Thymus (tissue), 14 donors: ENCODE results near the gene TEX13A. TPM values are rescaled to one million over a fixed set of nuclear protein-coding genes. Genes with fewer than 3 reads are reported as not detected.

Experiments
- DNase-seq, 9 donors: peaks; one replicate each; pipeline ENCODE4 v3.0.0-alpha.2; 2013; ENCODE audit warnings: low spot score in 9 of 9, low read depth in 6 of 9, missing footprints in 1 of 9
- H3K27ac ChIP-seq, 2 donors: one replicate each; pipeline ENCODE4 v1.5.1; 2013; ENCODE audit warnings: control low read depth in 1 of 2, low read depth in 1 of 2, low read length in 1 of 2, mild to moderate bottlenecking in 1 of 2, moderate library complexity in 1 of 2
- H3K27me3 ChIP-seq, 2 donors: one replicate each; pipeline ENCODE4 v1.5.1; 2013; ENCODE audit warnings: low read length in 1 of 2; ENCODE audit not compliant: control insufficient read depth in 2 of 2, insufficient read depth in 1 of 2
- H3K36me3 ChIP-seq, 2 donors: one replicate each; pipeline ENCODE4 v1.5.1; 2013; ENCODE audit warnings: low read length in 1 of 2, mild to moderate bottlenecking in 1 of 2, moderate library complexity in 1 of 2; ENCODE audit not compliant: control insufficient read depth in 2 of 2, insufficient read depth in 2 of 2
- H3K4me1 ChIP-seq, 2 donors: one replicate each; pipeline ENCODE4 v1.5.1; 2013; ENCODE audit warnings: low read length in 2 of 2; ENCODE audit not compliant: control insufficient read depth in 2 of 2, insufficient read depth in 2 of 2
- H3K4me3 ChIP-seq, 2 donors: one replicate each; pipeline ENCODE4 v1.5.1; 2013; ENCODE audit warnings: low read length in 2 of 2, control low read depth in 1 of 2, mild to moderate bottlenecking in 1 of 2
- H3K9me3 ChIP-seq, 2 donors: one replicate each; pipeline ENCODE4 v1.5.1; 2013; ENCODE audit warnings: low read length in 1 of 2, mild to moderate bottlenecking in 1 of 2; ENCODE audit not compliant: control insufficient read depth in 2 of 2, insufficient read depth in 1 of 2
- WGBS: extraction: QIAGEN DNeasy Blood & Tissue Kit; methylation state at CpG from one replicate; pipeline ENCODE4 v1.1.7; 2013; 5-methylcytosine and 5-hydroxymethylcytosine counted together
- long read RNA-seq, 10 donors: transcript quantifications; one replicate each; lab custom pipeline, GENCODE V29; 2026
- polyA plus RNA-seq: library from polyadenylated mRNA; stranded (reverse); fragments of 200-250 nt; gene quantifications from one replicate; pipeline ENCODE4 v1.2.3, GENCODE V29; 2013
- total RNA-seq: library from RNA; stranded (reverse); fragments of 120-200 nt; gene quantifications from one replicate; pipeline ENCODE4 v1.2.4, GENCODE V29; 2013
- donor health status: healthy.

TEX13A gene, protein sequence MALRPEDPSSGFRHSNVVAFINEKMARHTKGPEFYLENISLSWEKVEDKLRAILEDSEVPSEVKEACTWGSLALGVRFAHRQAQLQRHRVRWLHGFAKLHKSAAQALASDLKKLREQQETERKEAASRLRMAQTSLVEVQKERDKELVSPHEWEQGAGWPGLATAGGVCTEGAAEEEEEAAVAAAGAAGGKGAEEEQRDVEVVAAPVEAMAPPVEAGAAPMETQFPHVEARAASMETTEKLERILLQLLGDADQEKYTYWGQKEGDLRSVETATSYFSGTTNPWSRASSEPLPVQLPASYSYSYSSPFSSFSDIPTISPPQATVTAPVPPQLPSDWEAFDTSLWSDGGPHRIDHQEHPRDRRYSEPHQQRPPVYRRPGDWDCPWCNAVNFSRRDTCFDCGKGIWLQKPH
- total RNA-seq (not detected), polyA plus RNA-seq (not detected)
- long read RNA-seq, donor 1, result 0 reads
- long read RNA-seq, donor 2, result 0 reads
- long read RNA-seq, donor 3, result 0 reads
- long read RNA-seq, donor 4, result 0 reads
- long read RNA-seq, donor 5, result 0 reads
- long read RNA-seq, donor 6, result 0 reads
- long read RNA-seq, donor 7, result 0 reads
- long read RNA-seq, donor 8, result 0 reads
- long read RNA-seq, donor 9, result 0 reads
- long read RNA-seq, donor 10, result 0 reads

DNA sequence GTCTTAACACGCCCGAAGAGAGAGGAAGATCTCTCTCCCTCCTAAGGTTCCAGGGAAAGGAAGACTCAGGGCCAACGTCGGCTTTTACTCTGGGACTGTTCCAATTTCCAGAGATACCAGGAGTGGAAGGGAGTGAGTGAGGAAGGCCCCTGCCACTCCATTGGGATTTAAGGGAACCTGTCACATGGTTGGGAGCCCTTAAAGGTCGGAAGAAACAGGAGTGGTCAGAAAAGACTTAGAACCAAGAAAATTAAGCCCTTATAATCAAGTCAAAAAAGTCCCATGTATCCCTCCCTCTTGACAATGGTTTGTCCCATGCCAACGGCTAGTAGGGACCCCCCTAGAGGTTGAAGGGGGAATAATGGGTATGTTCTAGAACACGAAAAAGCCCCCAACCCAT, at the start of gene TEX13A:
Gene TEX13A (minus strand): TSS at position 59 of the 400 bp plus-strand sequence. CDS start 297 bp downstream, outside the sequence.
- H3K36me3 ChIP-seq, result no peaks in the 10 kb centered on the region
- WGBS, result 94% methylated on average over 7 of the region's 7 CpGs
- H3K9me3 ChIP-seq, result peaks cover 0 to 6% of the 10 kb centered on the region in 2 donors
- no peak within 1 kb of the TSS for H3K27ac ChIP-seq
- no peak within 1 kb of the TSS for H3K4me3 ChIP-seq
- H3K4me1 ChIP-seq, result no peaks in the 10 kb centered on the region
- DNase-seq, result no peak
- H3K27me3 ChIP-seq, result no peaks in the 10 kb centered on the region

DNA sequence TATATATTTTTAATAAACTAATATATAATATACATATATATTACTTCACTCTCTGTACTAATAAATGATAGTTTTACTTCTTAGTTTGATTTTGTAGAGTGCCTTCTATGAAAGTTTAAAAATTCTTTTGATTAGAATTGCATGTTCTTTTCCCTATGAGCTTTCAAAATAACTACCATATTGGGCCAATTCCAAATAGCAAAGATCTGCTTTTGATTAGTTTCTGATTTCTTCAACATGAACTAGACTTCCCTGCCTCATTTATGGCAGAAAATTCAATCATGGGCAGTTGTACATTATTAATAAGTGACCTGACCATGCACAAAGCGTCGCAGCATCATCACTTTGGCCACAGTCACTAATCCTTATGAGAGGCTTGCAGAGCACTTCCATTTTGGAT, 48.9 kb upstream of the TEX13A start:
- DNase-seq, result no peak
- Histone ChIP-seq H3K36me3 (no peaks in the 10 kb centered on the region), H3K27me3 (no peaks in the 10 kb centered on the region), H3K9me3 (no peaks in the 10 kb centered on the region), H3K4me3 (no peak overlapping the region), H3K27ac (no peak overlapping the region), H3K4me1 (no peaks in the 10 kb centered on the region)
- WGBS, result 98% methylated on average over 2 of the region's 2 CpGs

DNA sequence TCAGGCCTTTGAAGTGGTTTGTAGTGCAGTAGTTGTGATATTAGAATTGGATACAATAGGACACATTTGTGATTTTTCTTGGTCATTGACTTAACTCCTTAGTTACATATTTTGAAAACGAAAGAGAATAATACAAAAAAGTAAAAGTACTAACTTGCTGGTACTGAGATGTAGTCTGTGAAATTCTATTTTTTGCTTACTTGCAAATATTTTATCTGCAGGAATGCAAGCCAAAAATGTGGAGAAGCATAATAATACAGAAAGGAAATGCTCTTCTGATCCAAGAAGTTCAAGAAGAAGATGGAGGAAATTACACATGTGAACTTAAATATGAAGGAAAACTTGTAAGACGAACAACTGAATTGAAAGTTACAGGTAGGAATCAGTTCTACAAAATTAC, 46.7 kb upstream of the TEX13A start:
- 92% methylated on average over 2 of the region's 2 CpGs for WGBS

DNA sequence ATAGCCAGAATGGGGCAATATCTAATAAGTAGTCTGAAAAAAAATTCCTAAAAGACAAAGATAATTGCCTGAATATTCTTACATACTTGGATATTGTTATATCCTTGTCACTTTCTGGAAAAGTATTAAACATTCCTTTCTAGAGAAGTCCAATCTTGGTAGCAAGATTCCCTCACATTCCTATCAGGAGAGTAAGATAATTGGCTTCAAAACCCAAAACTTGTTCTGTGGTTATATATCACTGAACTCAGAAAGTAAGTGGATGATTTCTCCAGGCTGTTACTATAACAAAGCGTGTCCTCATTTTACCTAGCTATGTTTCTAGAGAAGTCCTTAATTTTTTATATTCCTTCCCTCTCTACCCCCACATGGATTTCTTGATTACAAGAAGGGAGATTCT, 46.0 kb upstream of the TEX13A start:
- H3K4me1 ChIP-seq, result no peaks in the 10 kb centered on the region
- no peaks in the 10 kb centered on the region for H3K9me3 ChIP-seq
- WGBS, result 95% methylated on average over 1 of the region's 1 CpG
- H3K36me3 ChIP-seq, result no peaks in the 10 kb centered on the region
- H3K27me3 ChIP-seq, result no peaks in the 10 kb centered on the region
- DNase-seq, result no peak
- no peak overlapping the region for H3K27ac ChIP-seq
- H3K4me3 ChIP-seq, result no peak overlapping the region

More for the DNA sequence above, 46.7 kb upstream of the TEX13A start:
- H3K27me3 ChIP-seq, result no peaks in the 10 kb centered on the region
- H3K4me3 ChIP-seq, result no peak overlapping the region
- H3K36me3 ChIP-seq, result no peaks in the 10 kb centered on the region
- DNase-seq, result no peak
- no peaks in the 10 kb centered on the region for H3K4me1 ChIP-seq
- no peak overlapping the region for H3K27ac ChIP-seq
- H3K9me3 ChIP-seq, result no peaks in the 10 kb centered on the region

DNA sequence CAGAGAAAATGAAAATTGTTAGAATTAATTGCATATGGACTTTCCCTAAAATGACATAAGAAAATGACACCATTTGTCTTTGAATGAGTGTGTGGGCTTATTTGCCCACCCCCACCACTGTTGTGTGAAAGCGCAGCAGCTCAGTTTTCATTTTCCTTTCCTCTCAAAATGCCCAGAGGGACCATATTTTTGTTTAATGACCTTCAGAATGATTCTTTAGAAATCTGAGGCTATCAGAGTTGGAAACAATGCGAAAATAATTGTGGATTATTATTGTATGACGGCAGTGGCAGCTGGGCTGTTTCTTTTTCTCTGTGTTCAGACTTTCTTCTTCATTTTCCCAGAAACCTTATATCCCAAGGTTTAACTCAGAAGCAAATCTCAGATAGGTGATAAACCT, 44.6 kb upstream of the TEX13A start:
- DNase-seq, result no peak
- Histone ChIP-seq H3K4me3 (no peak overlapping the region), H3K9me3 (peaks cover 0 to 8% of the 10 kb centered on the region in 2 donors), H3K36me3 (no peaks in the 10 kb centered on the region), H3K27ac (no peak overlapping the region), H3K27me3 (no peaks in the 10 kb centered on the region), H3K4me1 (no peaks in the 10 kb centered on the region)
- 92% methylated on average over 3 of the region's 3 CpGs for WGBS

DNA sequence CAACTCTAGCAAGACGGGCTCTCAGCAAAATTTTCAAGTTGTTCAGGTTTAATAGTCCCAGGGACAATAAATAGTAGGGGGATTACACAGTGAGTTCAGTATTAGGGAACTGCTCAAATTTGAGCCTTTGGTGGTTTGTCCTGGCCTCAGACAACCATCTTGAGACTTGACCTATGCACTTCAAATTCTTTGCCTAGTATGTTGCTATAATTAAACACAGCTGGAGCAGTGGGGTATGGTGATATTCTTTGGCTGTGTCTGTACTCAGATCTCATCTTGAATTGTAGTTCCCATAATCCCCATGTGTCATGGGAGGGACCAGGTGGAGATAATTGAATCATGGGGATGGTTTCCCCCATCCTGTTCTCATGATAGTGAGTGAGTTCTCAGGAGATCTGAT, 43.3 kb upstream of the TEX13A start:
- H3K9me3 ChIP-seq, result peaks cover 0 to 11% of the 10 kb centered on the region in 2 donors
- WGBS, result 97% methylated on average over 1 of the region's 1 CpG
- H3K4me1 ChIP-seq, result no peaks in the 10 kb centered on the region
- H3K36me3 ChIP-seq, result no peaks in the 10 kb centered on the region
- no peak overlapping the region for H3K4me3 ChIP-seq
- H3K27me3 ChIP-seq, result no peaks in the 10 kb centered on the region
- DNase-seq, result no peak
- H3K27ac ChIP-seq, result no peak overlapping the region

DNA sequence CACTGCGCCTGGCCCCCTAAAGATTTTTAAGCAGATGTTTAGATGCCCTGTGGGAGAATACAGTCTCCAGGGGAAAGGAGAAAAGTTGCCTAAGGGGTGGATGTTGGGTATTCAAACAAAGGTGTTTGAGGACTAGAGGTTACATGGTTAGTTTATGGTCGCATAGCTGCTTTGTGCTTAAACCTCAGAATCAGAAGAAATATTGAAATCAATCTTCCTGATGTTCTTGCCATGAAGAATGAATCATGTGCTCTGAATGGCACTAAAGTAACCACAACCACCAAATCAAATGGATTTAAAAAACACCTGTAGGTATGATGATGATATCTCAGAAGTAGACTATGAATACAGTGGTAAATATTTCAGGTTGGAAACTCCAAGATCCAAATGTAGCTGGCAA, 42.7 kb upstream of the TEX13A start:
- no peak for DNase-seq
- Histone ChIP-seq H3K9me3 (peaks cover 0 to 11% of the 10 kb centered on the region in 2 donors), H3K27ac (no peak overlapping the region), H3K36me3 (no peaks in the 10 kb centered on the region), H3K4me1 (no peaks in the 10 kb centered on the region), H3K4me3 (no peak overlapping the region), H3K27me3 (no peaks in the 10 kb centered on the region)
- 100% methylated on average over 2 of the region's 2 CpGs for WGBS

DNA sequence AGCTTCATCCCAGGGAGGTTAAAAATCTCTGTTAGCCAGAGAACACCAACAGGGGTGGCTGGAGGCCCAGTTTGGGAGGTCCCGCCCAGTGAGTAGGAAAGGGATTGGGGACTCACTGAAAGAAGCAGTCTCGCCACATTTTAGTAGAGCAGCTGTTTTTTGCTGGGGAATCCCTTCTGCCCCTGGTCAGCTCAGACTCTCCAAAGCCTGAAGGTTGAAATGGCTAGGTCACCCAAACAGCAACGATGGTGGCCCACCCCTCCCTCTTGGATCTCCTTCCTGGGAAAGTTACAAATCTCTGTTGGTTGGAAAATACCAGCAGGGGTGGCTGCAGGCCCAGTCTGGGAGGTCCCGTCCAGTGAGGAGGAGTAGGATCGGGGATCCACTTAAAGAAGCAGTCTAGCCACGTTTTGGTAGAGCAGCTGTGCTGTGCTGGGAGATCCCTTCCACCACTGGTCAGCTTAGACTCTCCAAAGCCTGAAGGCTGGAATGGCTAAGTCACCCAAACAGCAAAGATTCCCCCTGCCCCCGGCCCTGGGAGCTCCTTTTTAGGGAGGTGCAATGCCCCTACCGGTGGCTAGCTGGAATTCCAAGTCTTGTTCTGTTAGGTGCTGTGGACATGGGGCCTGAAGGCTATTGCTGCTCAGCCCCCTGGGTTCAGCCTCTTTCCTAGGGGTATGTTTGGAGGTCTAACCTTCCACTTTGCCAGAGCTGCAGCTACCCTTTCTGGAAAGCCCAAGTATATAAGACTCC, 40.0 kb upstream of the TEX13A start:
- peaks cover 0 to 11% of the 10 kb centered on the region in 2 donors for H3K9me3 ChIP-seq
- WGBS, result 90% methylated on average over 8 of the region's 8 CpGs
- no peak overlapping the region for H3K4me3 ChIP-seq
- H3K4me1 ChIP-seq, result no peaks in the 10 kb centered on the region
- no peaks in the 10 kb centered on the region for H3K36me3 ChIP-seq
- H3K27me3 ChIP-seq, result no peaks in the 10 kb centered on the region
- no peak for DNase-seq
- H3K27ac ChIP-seq, result no peak overlapping the region

DNA sequence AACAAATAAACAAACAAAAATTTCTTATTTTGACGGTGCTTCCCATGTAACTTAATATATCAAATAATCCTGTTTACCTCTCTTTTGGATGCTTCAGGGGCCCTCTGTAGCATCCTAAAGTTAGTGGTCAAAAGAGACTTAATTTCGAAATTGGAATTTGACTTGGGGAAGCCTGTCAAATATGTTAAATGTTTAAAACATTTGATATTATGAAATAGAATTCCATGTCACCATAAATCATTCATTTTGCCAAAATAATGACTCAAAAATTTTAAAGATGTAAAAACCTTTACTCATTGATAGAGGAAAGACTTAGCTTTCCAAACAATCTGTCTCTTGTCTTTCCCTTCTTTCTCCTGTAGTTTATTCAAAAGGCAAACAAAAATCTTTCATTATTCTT, 20.6 kb upstream of the TEX13A start:
- Histone ChIP-seq H3K4me3 (no peak overlapping the region), H3K9me3 (no peaks in the 10 kb centered on the region), H3K27ac (no peak overlapping the region), H3K36me3 (no peaks in the 10 kb centered on the region), H3K27me3 (no peaks in the 10 kb centered on the region), H3K4me1 (no peaks in the 10 kb centered on the region)
- no peak for DNase-seq
- 89% methylated on average over 2 of the region's 2 CpGs for WGBS
